Endothelial cell of umbilical vein (primary cell): ENCODE measurements around the gene TMEFF2. TPM values are rescaled to one million over a fixed set of nuclear protein-coding genes. Genes with fewer than 3 reads are reported as not detected.

ENCODE experiments used
- BruUV-seq: library from RNA; stranded (reverse); fragments of 400-500 nt; replicated peaks from 2 replicates; lab custom pipeline; 2021; lab: Mats Ljungman, UMichigan
- CTCF ChIA-PET: fragments of 300-600, 350-600 bp; sonication (Branson Sonifier 250); formaldehyde crosslinking; loops from one replicate; lab custom pipeline; 2021; ENCODE audit warnings: antibody characterized with exemption, inconsistent platforms; lab: Charles Lee
- POLR2A ChIA-PET: fragments of 300-600, 350-600 bp; sonication (Branson Sonifier 250); formaldehyde crosslinking; loops from one replicate; lab custom pipeline; 2021; ENCODE audit warnings: antibody characterized with exemption, inconsistent platforms; lab: Charles Lee
- DNase-seq: peaks from one replicate; pipeline ENCODE4 v3.0.0-alpha.2; 2011; ENCODE audit warnings: low read depth, low spot score
- FAIRE-seq: peaks from 2 replicates; lab custom pipeline; 2011; peaks lifted over from hg19 to GRCh38; lab: Jason Lieb, UNC
- H2AFZ ChIP-seq: 2 replicates; pipeline ENCODE4 v1.6.0; 2012; ENCODE audit warnings: low read depth, low read length, control low read depth, inconsistent platforms
- H3K27ac ChIP-seq: 2 replicates; pipeline ENCODE4 v1.5.1; 2011; ENCODE audit warnings: low read depth, mild to moderate bottlenecking, control low read depth, low read length, moderate library complexity; ENCODE audit not compliant: insufficient read depth
- H3K27me3 ChIP-seq, 2 experiments: 2 replicates each; pipeline versions ENCODE4 v1.6.0 to v1.6.1; 2011; ENCODE audit warnings: low read length in 2 of 2, mixed read lengths in 1 of 2; ENCODE audit not compliant: control insufficient read depth in 2 of 2, insufficient read depth in 2 of 2
- H3K36me3 ChIP-seq, 2 experiments: 2 replicates in 1 of 2; 3 replicates in 1 of 2; pipeline ENCODE4 v1.5.1; 2011; ENCODE audit warnings: low read length in 2 of 2, mild to moderate bottlenecking in 1 of 2, moderate library complexity in 1 of 2; ENCODE audit not compliant: control insufficient read depth in 2 of 2, insufficient read depth in 2 of 2; ENCODE audit errors: extremely low read depth in 1 of 2
- H3K4me1 ChIP-seq: 3 replicates; pipeline ENCODE4 v1.5.1; 2011; ENCODE audit warnings: mild to moderate bottlenecking, low read length; ENCODE audit not compliant: control insufficient read depth, insufficient read depth; ENCODE audit errors: extremely low read depth
- H3K4me2 ChIP-seq: 2 replicates; pipeline ENCODE4 v1.6.1; 2011; ENCODE audit warnings: low read length, control low read depth, mixed read lengths; ENCODE audit not compliant: insufficient read depth
- H3K4me3 ChIP-seq, 3 experiments: fragments of 200-600 bp in 1 of 3; sonication (generic), shearing (Covaris generic) in 1 of 3; replicated peaks in 1 of 3; 2 replicates each; pipeline ENCODE4 v1.5.1; 2011 to 2016; ENCODE audit warnings: control low read depth in 3 of 3, low read length in 3 of 3, mild to moderate bottlenecking in 2 of 3, inconsistent platforms in 1 of 3, low read depth in 1 of 3, moderate library complexity in 1 of 3; ENCODE audit not compliant: insufficient read depth in 1 of 3
- H3K79me2 ChIP-seq: 2 replicates; pipeline ENCODE4 v1.6.0; 2012; ENCODE audit warnings: low read length, inconsistent platforms; ENCODE audit not compliant: control insufficient read depth, insufficient read depth
- H3K9ac ChIP-seq: replicated peaks from 2 replicates; pipeline ENCODE3; 2011; ENCODE audit warnings: low read length, control low read depth; ENCODE audit not compliant: insufficient read depth; ENCODE audit errors: extremely low read depth
- H3K9me1 ChIP-seq: replicated peaks from 3 replicates; pipeline ENCODE4 v1.6.0; 2011; ENCODE audit warnings: mild to moderate bottlenecking, low read length; ENCODE audit not compliant: control insufficient read depth, insufficient read depth; ENCODE audit errors: extremely low read depth
- H3K9me3 ChIP-seq: replicated peaks from 2 replicates; pipeline ENCODE4 v1.5.1; 2012; ENCODE audit warnings: low read length, inconsistent platforms; ENCODE audit not compliant: control insufficient read depth, insufficient read depth
- H4K20me1 ChIP-seq: replicated peaks from 2 replicates; pipeline ENCODE3; 2011; ENCODE audit warnings: mild to moderate bottlenecking, low read length; ENCODE audit not compliant: control insufficient read depth, insufficient read depth; ENCODE audit errors: extremely low read depth
- EZH2 ChIP-seq: IDR thresholded peaks from 2 replicates; pipeline ENCODE4 v1.6.1; 2012; ENCODE audit warnings: borderline replicate concordance, low read depth, mild to moderate bottlenecking, moderate library complexity, low read length, inconsistent platforms; ENCODE audit not compliant: severe bottlenecking
- GATA2 ChIP-seq: IDR thresholded peaks from 2 replicates; pipeline ENCODE4 v1.7.0; 2011; ENCODE audit warnings: low read depth, mild to moderate bottlenecking, moderate library complexity, mixed read lengths, low read length; ENCODE audit not compliant: insufficient read length, insufficient read depth
- MYC ChIP-seq: IDR thresholded peaks from one replicate; pipeline ENCODE4 v1.6.1; 2011; ENCODE audit warnings: mild to moderate bottlenecking, low read depth, low read length
- POLR2A ChIP-seq: IDR thresholded peaks from 2 replicates; pipeline ENCODE4 v1.6.1; 2012; ENCODE audit warnings: low read depth, mild to moderate bottlenecking, control low read depth, low read length
- POLR2AphosphoS5 ChIP-seq: IDR thresholded peaks from 2 replicates; pipeline ENCODE4 v1.6.1; 2012; ENCODE audit warnings: low read depth, mild to moderate bottlenecking, control low read depth, low read length, moderate library complexity; ENCODE audit not compliant: insufficient read depth
- dilution Hi-C: fragments of 300-500 bp; cut with MboI; formaldehyde crosslinking; loops from one replicate; pipeline ENCODE4 v1.15.0; 2019; ENCODE audit warnings: low sequenced_read_pairs; ENCODE audit not compliant: extremely low pct_ligation_motif_present
- intact Hi-C: fragments of 100-400 bp; cut with micrococcal nuclease; formaldehyde crosslinking; loops from one replicate; pipeline ENCODE4 v1.10.0; 2022
- polyA plus RNA-seq, 4 experiments: library from polyadenylated mRNA; depleted of rRNA in 3 of 4; stranded (reverse) in 3 of 4; unstranded in 1 of 4; fragments of >200 nt; gene quantifications; 2 replicates each; pipeline versions ENCODE4 v1.2.1 to v1.2.3, GENCODE V29; 2011 to 2012; ENCODE audit warnings: missing spikeins in 1 of 4
- total RNA-seq: library from RNA; stranded (reverse); gene quantifications from 2 replicates; pipeline ENCODE4 v1.2.3, GENCODE V29; 2021

TMEFF2 gene
- total and polyA plus RNA-seq, 2 donors (not counting 3 experiments of a cell fraction or from before 2014, with no cell fraction given), result 0.18 to 0.20 TPM

DNA sequence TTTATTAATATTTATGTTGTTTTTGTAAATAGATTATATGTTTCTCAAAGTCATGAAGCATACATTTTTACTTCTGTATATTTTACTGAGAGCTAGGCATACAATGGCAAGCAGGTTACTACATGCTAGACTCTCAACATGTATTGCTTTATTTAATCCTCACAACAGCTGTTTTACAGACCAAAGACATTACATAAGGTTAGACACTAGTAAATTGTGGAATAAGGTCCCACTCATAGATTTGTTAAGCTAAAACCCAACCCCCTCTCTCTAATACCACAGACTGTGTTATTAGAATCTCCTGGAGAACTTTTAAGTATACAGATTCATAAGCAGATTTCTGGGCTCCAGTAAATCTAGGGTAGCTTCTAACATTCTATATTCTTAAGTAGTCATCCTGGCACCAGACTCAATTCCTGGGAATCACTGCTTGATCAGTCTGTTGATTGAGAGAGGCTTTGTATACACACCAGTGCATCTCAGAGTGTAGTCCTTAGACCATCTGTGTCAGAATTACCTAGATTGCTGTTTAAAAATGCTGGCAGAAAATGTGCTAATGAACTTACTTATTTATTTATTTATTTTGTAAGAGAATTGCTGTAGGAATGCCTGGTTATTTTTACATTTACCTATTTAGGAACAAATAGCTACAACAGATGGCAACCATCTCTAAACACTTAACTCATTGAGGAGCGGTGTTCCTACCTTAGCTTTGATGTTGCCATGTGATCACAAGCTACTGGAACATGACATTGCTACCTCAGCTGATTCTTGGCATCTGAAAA is 194.3 kb downstream of the TMEFF2 start:
- Histone ChIP-seq H3K4me2 (no peak overlapping the region), H3K9ac (no peak overlapping the region), H3K27ac (no peak overlapping the region), H3K4me1 (peaks cover 2% of the 10 kb centered on the region), H3K9me3 (no peaks in the 10 kb centered on the region), H3K36me3 (no peaks in the 10 kb centered on the region), H3K79me2 (no peaks in the 10 kb centered on the region), H4K20me1 (no peaks in the 10 kb centered on the region), H3K4me3 (no peak overlapping the region), H3K9me1 (no peaks in the 10 kb centered on the region), H3K27me3 (no peaks in the 10 kb centered on the region), H2AFZ (no peak overlapping the region)
- dilution Hi-C loops (no loop called here), intact Hi-C loops (no loop called here)
- ChIA-PET CTCF (interaction anchor here (0.9 to 1.6 kb wide), 5 partner anchors 10 to 198 kb away, joined by 3 to 8 read pairs (median 4); no protein-coding TSS in a partner anchor), POLR2A (no interaction called here)
- no peak for DNase-seq
- no TSS peak for BruUV-seq
- TF ChIP-seq GATA2 (no peak), EZH2 (no peak), POLR2A (no peak), POLR2AphosphoS5 (no peak), MYC (no peak)
- no peak for FAIRE-seq

DNA sequence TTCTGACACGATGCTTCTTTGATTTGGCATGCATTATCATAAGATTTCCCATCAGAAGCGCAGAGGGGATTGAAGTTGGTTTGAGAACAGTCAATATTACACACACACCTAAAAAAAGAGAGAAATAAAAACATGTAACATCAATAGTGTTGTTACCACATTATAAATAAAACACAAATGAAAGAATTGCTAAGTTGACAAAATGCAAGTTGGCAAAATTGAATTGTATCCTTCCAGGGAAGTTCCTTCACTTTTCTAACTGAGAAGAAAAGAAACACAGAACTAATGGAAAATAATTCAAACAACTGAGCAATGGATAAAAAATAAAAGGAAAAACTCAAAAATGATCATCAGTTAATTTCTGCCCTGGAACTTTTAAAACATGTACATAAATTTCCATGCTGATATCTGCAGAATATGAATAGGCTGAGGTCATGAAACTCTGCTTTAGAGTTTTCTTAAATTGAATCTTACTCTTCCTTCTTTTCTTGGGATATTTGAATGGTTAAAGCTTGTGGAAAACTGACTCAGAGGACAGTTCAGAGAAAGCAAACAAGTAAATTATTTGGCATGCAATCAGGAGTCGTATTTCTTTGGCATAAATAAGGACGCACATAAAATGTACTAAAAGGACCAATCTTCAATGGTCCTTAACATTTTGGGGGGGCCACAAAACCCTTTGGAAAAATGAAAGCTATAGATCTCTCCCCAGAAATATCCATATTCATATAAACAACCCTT is 195.5 kb downstream of the TMEFF2 start:
- Histone ChIP-seq H3K9ac (no peak overlapping the region), H3K4me1 (peaks cover 4% of the 10 kb centered on the region), H2AFZ (no peak overlapping the region), H3K27ac (no peak overlapping the region), H3K79me2 (no peaks in the 10 kb centered on the region), H3K27me3 (no peaks in the 10 kb centered on the region), H3K9me1 (no peaks in the 10 kb centered on the region), H3K9me3 (no peaks in the 10 kb centered on the region), H4K20me1 (no peaks in the 10 kb centered on the region), H3K4me2 (no peak overlapping the region), H3K4me3 (no peak overlapping the region), H3K36me3 (no peaks in the 10 kb centered on the region)
- dilution Hi-C loops (no loop called here), intact Hi-C loops (no loop called here)
- no peak for DNase-seq
- no TSS peak for BruUV-seq
- no peak for FAIRE-seq
- TF ChIP-seq EZH2, result no peak
- POLR2A ChIA-PET, result no interaction called here
- CTCF ChIA-PET, result interaction anchor here (1.4 to 1.6 kb wide), 2 partner anchors 13 to 17 kb away, joined by 5 to 8 read pairs; no protein-coding TSS in a partner anchor
